ENCODE data around the gene ESYT1.

GRCh38 chr12:56110571-56110970 is 17.5 kb upstream of the ESYT1 start:
- TF ChIP-seq CTCF (IDR thresholded peaks at IDR 0.05) (no peak), POLR2AphosphoS5 (IDR thresholded peaks at IDR 0.05) (no peak), POLR2A (IDR thresholded peaks at IDR 0.05) (no peak)
